Kidney (tissue), 14 donors: Measurements from ENCODE around the gene MIEF1. TPM values are rescaled to one million over a fixed set of nuclear protein-coding genes. Genes with fewer than 3 reads are reported as not detected.

ENCODE experiments used
- DNase-seq, 5 donors: peaks; one replicate each; pipeline ENCODE4 v3.0.0-alpha.2; 2013 to 2020
- FAIRE-seq: peaks from 2 replicates; lab custom pipeline; 2012; peaks lifted over from hg19 to GRCh38; lab: Jason Lieb, UNC
- H3K27ac ChIP-seq, 2 donors: one replicate each; pipeline ENCODE4 v1.7.0; 2013; ENCODE audit warnings: low read depth in 2 of 2, low read length in 2 of 2, inconsistent platforms in 1 of 2
- H3K27me3 ChIP-seq: one replicate; pipeline ENCODE4 v1.7.1; 2013; ENCODE audit warnings: low read length, inconsistent platforms; ENCODE audit not compliant: control insufficient read depth, insufficient read depth
- H3K36me3 ChIP-seq, 3 donors: one replicate each; pipeline versions ENCODE4 v1.7.0 to v1.7.1; 2013; ENCODE audit warnings: low read length in 3 of 3, control low read depth in 1 of 3, inconsistent platforms in 1 of 3; ENCODE audit not compliant: insufficient read depth in 3 of 3, control insufficient read depth in 2 of 3
- H3K4me1 ChIP-seq, 3 donors: one replicate each; pipeline versions ENCODE4 v1.7.0 to v1.7.1; 2013; ENCODE audit warnings: low read length in 3 of 3, inconsistent platforms in 1 of 3, low read depth in 1 of 3; ENCODE audit not compliant: control insufficient read depth in 2 of 3, insufficient read depth in 2 of 3
- H3K4me3 ChIP-seq, 3 donors: one replicate each; pipeline versions ENCODE4 v1.7.0 to v1.8.1; 2013; ENCODE audit warnings: low read length in 3 of 3, control low read depth in 1 of 3, inconsistent platforms in 1 of 3
- H3K9ac ChIP-seq, 3 donors: one replicate each; pipeline versions ENCODE4 v1.7.0 to v1.7.1; 2013; ENCODE audit warnings: low read length in 3 of 3, control low read depth in 1 of 3, inconsistent platforms in 1 of 3
- H3K9me3 ChIP-seq, 3 donors: one replicate each; pipeline versions ENCODE4 v1.7.0 to v1.7.1; 2013; ENCODE audit warnings: low read length in 3 of 3, control low read depth in 1 of 3, inconsistent platforms in 1 of 3; ENCODE audit not compliant: control insufficient read depth in 2 of 3, insufficient read depth in 1 of 3
- intact Hi-C: fragments of 100-400 bp; cut with DNase I; formaldehyde crosslinking; loops from one replicate; pipeline ENCODE4 v1.11.1; 2022
- polyA plus RNA-seq: library from polyadenylated mRNA; stranded (reverse); fragments of 350-450 nt; fragmentation: Illumina TruSeq; extraction: RNeasy Lipid Tissue Mini Kit (QIAGEN cat#74804); gene quantifications from one replicate; pipeline ENCODE4 v1.2.3, GENCODE V29; 2014; ENCODE audit warnings: low read depth, low replicate concordance; ENCODE audit not compliant: insufficient read depth
- total RNA-seq: library from RNA; stranded (reverse); fragmentation: NEBNext Ultra II Directional; extraction: Animal tissue kit (Norgen Biotek cat#: 25700); gene quantifications from one replicate; pipeline ENCODE4 v1.2.1, GENCODE V29; 2021
- TF ChIP-seq, protein P1 (sequence below): IDR thresholded peaks from 3 replicates; pipeline ENCODE4 v1.5.1; 2012; ENCODE audit warnings: mild to moderate bottlenecking, moderate library complexity, borderline replicate concordance; ENCODE audit not compliant: insufficient read depth; ENCODE audit errors: extremely low read depth
- donor health status: control.
- donor health status: control.
- donor health status: control.
- donor health status: control.
- donor health status: control.
- donor health status: DM: yes; HTN: yes; CAD: no.
- donor health status: Normal renal cell carcinoma (clear cell type).

Gene MIEF1
- total and polyA plus RNA-seq, 2 donors from 2014 or later = 13.0 to 27.9 TPM

- no peak overlapping the region for H3K4me3 ChIP-seq
- H3K27me3 ChIP-seq = no peaks in the 10 kb centered on the region
- no peak overlapping the region for H3K27ac ChIP-seq
- TF ChIP-seq, protein P1, sequence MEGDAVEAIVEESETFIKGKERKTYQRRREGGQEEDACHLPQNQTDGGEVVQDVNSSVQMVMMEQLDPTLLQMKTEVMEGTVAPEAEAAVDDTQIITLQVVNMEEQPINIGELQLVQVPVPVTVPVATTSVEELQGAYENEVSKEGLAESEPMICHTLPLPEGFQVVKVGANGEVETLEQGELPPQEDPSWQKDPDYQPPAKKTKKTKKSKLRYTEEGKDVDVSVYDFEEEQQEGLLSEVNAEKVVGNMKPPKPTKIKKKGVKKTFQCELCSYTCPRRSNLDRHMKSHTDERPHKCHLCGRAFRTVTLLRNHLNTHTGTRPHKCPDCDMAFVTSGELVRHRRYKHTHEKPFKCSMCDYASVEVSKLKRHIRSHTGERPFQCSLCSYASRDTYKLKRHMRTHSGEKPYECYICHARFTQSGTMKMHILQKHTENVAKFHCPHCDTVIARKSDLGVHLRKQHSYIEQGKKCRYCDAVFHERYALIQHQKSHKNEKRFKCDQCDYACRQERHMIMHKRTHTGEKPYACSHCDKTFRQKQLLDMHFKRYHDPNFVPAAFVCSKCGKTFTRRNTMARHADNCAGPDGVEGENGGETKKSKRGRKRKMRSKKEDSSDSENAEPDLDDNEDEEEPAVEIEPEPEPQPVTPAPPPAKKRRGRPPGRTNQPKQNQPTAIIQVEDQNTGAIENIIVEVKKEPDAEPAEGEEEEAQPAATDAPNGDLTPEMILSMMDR = no peak
- FAIRE-seq = no peak
- intact Hi-C loops = no loop called here
- peak in 1 of 5 donors; percentile 75 for DNase-seq
- H3K36me3 ChIP-seq = peaks cover 7 to 44% (median 28%) of the 10 kb centered on the region in 3 donors
- H3K9ac ChIP-seq = no peak overlapping the region
- peaks cover 0 to 63% (median 48%) of the 10 kb centered on the region in 3 donors for H3K4me1 ChIP-seq
- no peaks in the 10 kb centered on the region for H3K9me3 ChIP-seq
Measured at GRCh38 chr22:39525658-39525975, 23.5 kb downstream of the MIEF1 start.

GRCh38 chr22:39526736-39527171, 24.7 kb downstream of the MIEF1 start:
- Histone ChIP-seq H3K4me3 (no peak overlapping the region), H3K9me3 (no peaks in the 10 kb centered on the region), H3K9ac (no peak overlapping the region), H3K4me1 (peaks cover 0 to 71% (median 55%) of the 10 kb centered on the region in 3 donors), H3K36me3 (peaks cover 3 to 36% (median 26%) of the 10 kb centered on the region in 3 donors), H3K27me3 (no peaks in the 10 kb centered on the region), H3K27ac (no peak overlapping the region)
- FAIRE-seq (no peak), DNase-seq (peak in 1 of 5 donors; percentile 66)
- intact Hi-C loops = no loop called here
- TF ChIP-seq, protein P1 = no peak

GRCh38 chr22:39527481-39527961, 25.4 kb downstream of the MIEF1 start:
- TF ChIP-seq, protein P1 = no peak
- DNase-seq = peak in 1 of 5 donors; percentile 55
- Histone ChIP-seq H3K9ac (no peak overlapping the region), H3K9me3 (no peaks in the 10 kb centered on the region), H3K36me3 (peaks cover 0 to 31% (median 21%) of the 10 kb centered on the region in 3 donors), H3K4me3 (no peak overlapping the region), H3K4me1 (peaks cover 0 to 67% (median 52%) of the 10 kb centered on the region in 3 donors), H3K27ac (no peak overlapping the region), H3K27me3 (no peaks in the 10 kb centered on the region)
- intact Hi-C loops = no loop called here
- FAIRE-seq = no peak
